ENCODE measurements around the gene FCN2.

Gene FCN2

DNA sequence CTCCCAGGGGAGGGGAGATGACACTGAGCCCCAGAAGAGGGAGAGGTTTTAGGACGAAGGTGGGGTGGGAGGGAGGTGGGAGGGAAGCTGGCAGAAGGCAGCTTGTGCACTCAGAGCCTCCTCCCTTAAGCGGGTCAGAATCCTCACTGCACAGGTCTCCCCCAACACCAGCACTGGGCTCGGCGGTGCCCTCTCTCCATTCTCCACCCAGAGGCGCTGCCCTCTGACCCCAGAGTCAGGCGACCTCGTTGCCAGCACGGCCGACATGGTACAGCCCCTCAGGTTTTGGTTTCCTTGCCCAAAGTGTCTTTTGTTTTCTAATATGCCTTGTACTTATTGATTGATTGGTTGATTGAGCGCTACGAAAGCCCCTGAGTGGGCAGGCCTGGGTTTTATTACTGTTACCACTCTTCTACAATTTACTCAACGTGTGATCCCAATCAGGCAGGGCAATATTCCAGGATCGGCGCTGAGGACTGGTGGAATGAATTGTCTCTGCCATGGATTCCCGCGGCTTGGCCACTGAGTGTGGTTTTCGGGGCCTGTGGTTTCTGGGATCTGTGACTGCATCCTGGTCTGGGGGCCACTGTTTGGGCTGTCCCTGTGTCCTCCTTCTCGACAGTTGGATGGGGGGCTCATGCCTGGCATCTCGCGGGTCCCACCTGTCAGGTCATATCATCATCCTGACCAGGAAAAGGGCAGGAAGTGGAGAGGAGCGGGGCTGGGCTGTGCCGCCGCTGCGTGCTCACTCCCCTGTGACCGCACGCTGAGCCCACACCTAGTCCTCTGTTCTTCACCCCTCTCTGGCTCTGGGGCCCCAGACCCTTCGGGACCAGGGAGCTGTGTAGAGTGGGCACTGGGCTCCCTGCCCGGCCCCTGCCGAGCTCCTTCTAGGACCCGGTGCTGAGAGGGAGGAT is 9.6 kb upstream of the FCN2 start:
- H3K4me3 Mint-ChIP-seq, result no peak overlapping the region
- DNase-seq, result no peak
- no peaks in the 10 kb centered on the region for H3K4me1 Mint-ChIP-seq
- H3K9me3 Mint-ChIP-seq, result no peaks in the 10 kb centered on the region
- H3K27ac Mint-ChIP-seq, result no peak overlapping the region
- H3K27me3 Mint-ChIP-seq, result no peaks in the 10 kb centered on the region
- CTCF ChIA-PET, result no interaction called here
- no peaks in the 10 kb centered on the region for H3K36me3 Mint-ChIP-seq

DNA sequence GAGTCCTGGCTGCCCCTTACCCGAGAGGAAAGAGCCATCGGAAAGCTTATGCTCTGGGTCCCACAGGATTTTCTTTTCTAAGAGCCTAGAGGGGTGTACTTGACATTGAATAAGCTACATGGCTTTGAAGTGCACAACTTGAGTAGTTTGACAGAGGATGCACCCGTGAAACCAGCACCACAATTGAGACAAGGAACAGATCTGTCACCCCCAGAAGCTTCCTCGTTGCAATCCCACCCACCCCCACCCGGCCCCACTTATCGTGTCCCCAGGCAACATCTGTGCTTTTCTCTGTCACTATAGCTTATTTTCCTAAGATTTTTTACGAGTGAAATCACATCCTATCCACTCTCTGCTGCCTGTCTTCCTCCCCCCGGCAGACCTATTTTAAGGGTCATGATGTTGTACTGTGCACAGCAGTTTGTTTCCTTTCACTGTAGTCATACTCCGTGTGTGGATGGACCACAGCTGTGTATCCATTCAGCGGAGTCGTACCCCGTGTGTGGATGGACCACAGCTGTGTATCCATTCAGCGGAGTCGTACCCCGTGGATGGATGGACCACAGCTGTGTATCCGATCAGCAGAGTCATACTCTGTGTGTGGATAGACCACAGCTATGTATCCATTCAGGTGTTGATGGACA is 8.8 kb upstream of the FCN2 start:
- H3K27me3 Mint-ChIP-seq, result no peaks in the 10 kb centered on the region
- H3K27ac Mint-ChIP-seq, result no peak overlapping the region
- H3K9me3 Mint-ChIP-seq, result no peaks in the 10 kb centered on the region
- DNase-seq, result no peak
- CTCF ChIA-PET, result no interaction called here
- no peaks in the 10 kb centered on the region for H3K4me1 Mint-ChIP-seq
- no peaks in the 10 kb centered on the region for H3K36me3 Mint-ChIP-seq
- no peak overlapping the region for H3K4me3 Mint-ChIP-seq

DNA sequence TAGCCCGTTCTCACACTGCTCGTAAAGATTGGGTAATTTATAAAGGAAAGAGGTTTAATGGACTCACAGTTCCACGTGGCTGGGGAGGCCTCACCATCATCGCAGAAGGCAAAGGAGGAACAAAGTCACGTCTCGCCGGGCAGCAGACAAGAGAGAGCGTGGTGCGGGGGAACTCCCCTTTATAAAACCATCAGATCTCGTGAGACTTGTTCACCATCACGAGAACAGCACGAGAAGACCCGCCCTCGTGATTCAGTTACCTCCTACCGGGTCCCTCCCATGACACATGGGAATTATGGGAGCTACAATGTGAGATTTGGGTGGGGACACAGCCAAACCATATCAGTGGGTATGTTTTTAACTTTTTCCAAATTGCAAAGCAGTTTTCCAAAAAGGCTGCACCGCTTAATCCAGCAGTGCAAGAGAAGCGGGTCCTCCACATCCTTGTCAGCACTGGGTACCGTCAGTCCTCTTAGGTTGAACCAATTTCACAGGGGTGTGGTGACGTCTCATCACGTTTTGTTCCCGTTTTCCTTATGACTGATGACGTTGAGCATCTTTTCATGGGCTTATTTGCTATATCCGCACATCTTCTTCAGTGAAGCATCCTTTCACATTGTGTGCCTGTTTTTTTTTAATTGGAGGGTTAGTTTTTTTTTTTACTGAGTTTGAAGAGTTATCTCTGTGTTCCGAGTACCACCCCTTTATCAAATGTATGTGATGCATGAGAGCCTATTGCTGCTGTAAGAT is 8.0 kb upstream of the FCN2 start:
- Mint-ChIP-seq H3K27ac (no peak overlapping the region), H3K4me3 (no peak overlapping the region), H3K27me3 (no peaks in the 10 kb centered on the region), H3K9me3 (no peaks in the 10 kb centered on the region), H3K4me1 (no peaks in the 10 kb centered on the region), H3K36me3 (no peaks in the 10 kb centered on the region)
- DNase-seq, result no peak
- CTCF ChIA-PET, result no interaction called here

DNA sequence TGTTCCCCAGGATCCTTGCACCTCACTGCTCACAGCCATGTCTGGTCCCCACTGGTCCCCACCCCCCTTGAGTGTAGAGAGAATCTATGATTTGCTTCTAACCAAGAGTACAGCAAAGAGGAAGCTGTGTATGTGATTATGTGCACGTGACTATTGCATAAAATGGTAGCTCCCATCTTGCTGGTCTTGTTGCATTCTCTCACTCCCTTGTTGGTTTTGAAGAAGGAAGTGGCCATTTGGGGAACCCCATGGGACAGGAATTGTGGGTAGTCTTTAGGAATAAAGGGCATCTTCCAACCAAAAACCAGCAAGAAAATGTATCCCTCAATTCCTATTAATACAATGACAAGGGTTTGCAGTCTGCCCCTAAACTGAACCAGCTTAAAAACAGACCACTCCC is 5.2 kb upstream of the FCN2 start:
- Mint-ChIP-seq H3K27me3 (no peaks in the 10 kb centered on the region), H3K9me3 (no peaks in the 10 kb centered on the region), H3K4me3 (no peak overlapping the region), H3K36me3 (no peaks in the 10 kb centered on the region), H3K4me1 (no peaks in the 10 kb centered on the region), H3K27ac (no peak overlapping the region)
- CTCF ChIA-PET, result no interaction called here
- no peak for DNase-seq

DNA sequence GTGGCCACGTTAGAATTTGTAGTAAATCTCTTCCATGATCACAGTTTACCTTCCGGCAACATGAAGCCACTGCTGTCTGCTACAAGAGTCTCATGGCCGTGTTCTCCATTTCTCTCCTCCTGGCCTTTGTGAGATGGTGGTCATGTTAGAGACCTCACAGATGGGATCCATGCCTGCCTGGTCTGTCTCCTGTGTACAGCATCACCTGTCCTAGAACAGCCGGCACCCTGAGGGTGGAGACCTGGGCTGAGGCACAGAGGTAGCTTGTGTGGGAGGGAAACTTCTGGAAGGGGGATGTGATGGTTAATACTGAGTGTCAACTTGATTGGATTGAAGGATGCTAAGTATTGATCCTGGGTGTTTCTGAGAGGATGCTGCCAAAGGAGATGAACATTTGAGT is 3.1 kb upstream of the FCN2 start:
- Mint-ChIP-seq H3K27ac (no peak overlapping the region), H3K27me3 (no peaks in the 10 kb centered on the region), H3K4me3 (no peak overlapping the region), H3K36me3 (no peaks in the 10 kb centered on the region), H3K9me3 (no peaks in the 10 kb centered on the region), H3K4me1 (no peaks in the 10 kb centered on the region)
- CTCF ChIA-PET, result no interaction called here
- no peak for DNase-seq

DNA sequence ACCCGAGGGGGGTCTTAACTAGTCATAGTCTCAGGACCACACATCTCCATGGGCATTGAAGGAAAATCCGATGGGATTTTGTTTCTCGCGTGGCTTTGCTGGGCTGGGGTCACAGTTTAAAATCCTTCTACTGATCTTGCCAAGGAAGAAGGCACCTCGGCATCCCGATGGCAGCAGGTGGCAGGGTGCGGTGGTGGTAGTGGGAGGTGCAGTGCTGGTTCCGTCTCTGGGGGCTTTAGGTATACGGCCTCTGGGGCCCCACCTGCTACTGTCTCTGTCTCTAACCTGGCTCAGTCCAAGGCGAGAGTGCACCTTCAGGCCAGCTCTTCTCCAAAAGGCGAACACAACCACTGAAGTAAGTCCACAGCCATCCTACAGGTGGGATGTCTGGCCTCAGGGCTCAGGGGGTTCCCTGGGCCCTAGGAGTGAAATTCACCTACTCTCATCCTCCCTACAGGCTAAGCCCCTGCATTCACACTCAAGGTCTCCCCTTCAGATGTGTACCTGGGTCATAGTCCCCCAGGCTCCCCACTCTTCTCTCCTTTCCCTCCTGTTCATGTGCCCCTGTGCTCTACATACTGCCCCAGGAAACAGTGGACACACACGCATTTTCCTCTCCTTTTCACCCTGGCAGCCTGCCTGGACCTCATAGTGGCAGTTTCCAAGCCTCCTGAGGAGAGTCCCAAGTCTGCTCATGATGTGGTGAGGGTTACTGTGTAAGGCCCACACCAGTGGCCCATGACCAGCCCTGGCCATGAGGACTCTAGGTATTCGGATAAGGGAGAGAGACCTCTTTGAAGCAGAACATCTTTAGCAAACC is 736 bp upstream of the FCN2 start:
- no peaks in the 10 kb centered on the region for H3K27me3 Mint-ChIP-seq
- H3K9me3 Mint-ChIP-seq, result no peaks in the 10 kb centered on the region
- no peak overlapping the region for H3K27ac Mint-ChIP-seq
- no peak overlapping the region for H3K4me3 Mint-ChIP-seq
- H3K36me3 Mint-ChIP-seq, result no peaks in the 10 kb centered on the region
- no peaks in the 10 kb centered on the region for H3K4me1 Mint-ChIP-seq
- no peak for DNase-seq
- CTCF ChIA-PET, result no interaction called here

DNA sequence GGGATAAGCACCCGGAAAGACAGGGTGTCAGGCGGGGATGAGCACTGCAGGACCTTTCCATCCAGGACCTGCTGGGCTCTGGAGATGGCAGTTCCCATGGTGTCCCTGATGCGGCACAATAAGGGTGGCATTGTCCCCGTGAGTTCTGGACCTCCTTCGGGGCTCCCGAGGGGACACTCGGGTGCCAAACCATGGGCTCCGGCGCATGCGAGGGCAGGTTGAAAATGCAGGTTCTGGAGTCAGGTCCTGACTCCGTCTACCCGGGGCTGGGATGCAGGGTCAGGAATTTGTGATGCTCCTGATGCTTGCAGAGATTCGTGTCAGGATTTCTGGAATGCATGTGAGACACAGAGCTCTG is 682 bp downstream of the FCN2 start:
- Mint-ChIP-seq H3K4me1 (no peaks in the 10 kb centered on the region), H3K27ac (no peak overlapping the region), H3K36me3 (no peaks in the 10 kb centered on the region), H3K27me3 (no peaks in the 10 kb centered on the region), H3K4me3 (no peak overlapping the region), H3K9me3 (no peaks in the 10 kb centered on the region)
- CTCF ChIA-PET, result no interaction called here
- no peak for DNase-seq

DNA sequence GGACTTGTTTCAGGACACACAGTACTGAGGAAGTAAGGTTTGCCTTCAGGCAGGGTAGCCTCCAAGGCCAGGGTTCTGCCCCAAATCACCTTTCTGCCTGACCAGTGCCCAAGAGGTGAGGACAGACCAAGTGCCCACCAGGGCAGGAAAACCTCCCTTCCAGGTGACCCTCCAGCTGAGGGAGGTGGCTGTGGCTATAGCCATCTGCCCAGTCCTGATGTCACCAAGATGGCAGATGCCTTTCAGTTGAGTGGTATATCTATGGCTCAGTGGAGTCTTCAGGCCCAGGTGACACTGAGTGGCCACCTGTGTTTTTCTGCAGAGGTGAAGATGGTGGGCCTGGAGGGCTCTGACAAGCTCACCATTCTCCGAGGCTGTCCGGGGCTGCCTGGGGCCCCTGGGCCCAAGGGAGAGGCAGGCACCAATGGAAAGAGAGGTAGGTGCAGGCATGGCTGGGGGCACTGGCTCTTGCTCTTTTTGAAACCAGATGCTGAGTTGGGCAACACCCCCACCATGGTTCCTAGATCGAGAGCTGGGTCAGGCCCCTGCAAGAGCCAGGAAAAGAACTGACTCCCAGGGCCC is 1.7 kb downstream of the FCN2 start:
- no peaks in the 10 kb centered on the region for H3K27me3 Mint-ChIP-seq
- CTCF ChIA-PET, result no interaction called here
- no peaks in the 10 kb centered on the region for H3K4me1 Mint-ChIP-seq

DNA sequence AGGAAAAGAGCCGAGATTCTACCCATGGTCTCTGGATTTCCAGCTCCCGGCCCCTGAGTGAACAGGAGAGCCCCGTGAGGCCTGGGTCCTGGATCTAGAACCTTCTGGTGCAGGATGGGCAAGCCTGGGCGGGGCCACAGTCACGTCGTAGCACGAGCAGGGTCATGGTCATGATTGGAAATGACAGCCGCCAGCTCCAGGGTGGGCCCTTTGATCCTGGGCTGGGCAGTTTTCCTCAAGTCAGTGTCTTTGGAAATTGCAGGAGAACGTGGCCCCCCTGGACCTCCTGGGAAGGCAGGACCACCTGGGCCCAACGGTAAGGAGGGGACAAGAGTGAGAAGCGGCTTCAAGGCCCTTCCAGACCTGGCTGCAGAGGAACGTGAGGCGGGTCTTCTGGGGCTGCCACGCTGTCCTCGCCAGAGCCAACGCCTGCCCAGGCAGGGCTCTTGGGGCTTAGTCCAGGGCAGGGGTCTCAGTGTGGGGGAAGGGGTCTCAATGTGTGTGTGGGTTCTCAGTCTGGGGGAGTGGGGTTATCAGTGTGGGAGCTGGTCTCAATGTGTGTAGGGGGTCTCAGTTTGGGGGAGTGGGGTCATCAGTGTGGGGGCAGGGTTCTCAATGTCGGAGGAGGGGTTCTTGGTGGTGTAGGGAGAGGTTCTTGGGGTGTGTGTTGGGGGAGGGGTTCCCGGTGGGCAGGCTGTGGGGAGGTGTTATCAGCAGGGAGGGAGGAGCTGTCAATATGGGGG is 2.6 kb downstream of the FCN2 start:
- CTCF ChIA-PET, result no interaction called here
- H3K27me3 Mint-ChIP-seq, result peaks cover 8% of the 10 kb centered on the region
- no peak for DNase-seq
- no peak overlapping the region for H3K27ac Mint-ChIP-seq
- no peaks in the 10 kb centered on the region for H3K9me3 Mint-ChIP-seq
- H3K4me1 Mint-ChIP-seq, result no peaks in the 10 kb centered on the region
- no peak overlapping the region for H3K4me3 Mint-ChIP-seq
- no peaks in the 10 kb centered on the region for H3K36me3 Mint-ChIP-seq

More for the DNA sequence above, 1.7 kb downstream of the FCN2 start:
- no peak for DNase-seq
- Mint-ChIP-seq H3K27ac (no peak overlapping the region), H3K4me3 (no peak overlapping the region), H3K36me3 (no peaks in the 10 kb centered on the region), H3K9me3 (no peaks in the 10 kb centered on the region)

DNA sequence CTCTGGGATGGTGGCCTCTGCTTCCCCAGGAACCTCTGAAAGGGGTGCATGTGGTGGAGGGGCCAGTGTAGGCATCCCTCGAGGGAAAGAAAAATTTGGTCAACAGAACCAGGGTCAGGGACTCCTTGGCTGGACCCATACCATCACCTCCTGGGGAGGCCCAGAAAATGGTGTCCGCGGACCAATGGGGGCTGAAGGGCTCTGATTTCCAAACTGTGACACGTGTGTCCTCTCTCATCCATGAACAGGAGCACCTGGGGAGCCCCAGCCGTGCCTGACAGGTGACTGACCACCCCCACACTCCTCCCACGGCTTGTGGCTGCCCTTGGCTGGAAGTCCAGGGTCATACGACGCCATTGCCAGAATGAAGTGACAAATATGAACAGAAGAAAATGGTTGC is 3.9 kb downstream of the FCN2 start:
- H3K9me3 Mint-ChIP-seq, result no peaks in the 10 kb centered on the region
- CTCF ChIA-PET, result no interaction called here
- H3K27me3 Mint-ChIP-seq, result peaks cover 10% of the 10 kb centered on the region
- H3K4me1 Mint-ChIP-seq, result no peaks in the 10 kb centered on the region
- H3K27ac Mint-ChIP-seq, result no peak overlapping the region
- H3K36me3 Mint-ChIP-seq, result no peaks in the 10 kb centered on the region
- H3K4me3 Mint-ChIP-seq, result no peak overlapping the region
- no peak for DNase-seq

DNA sequence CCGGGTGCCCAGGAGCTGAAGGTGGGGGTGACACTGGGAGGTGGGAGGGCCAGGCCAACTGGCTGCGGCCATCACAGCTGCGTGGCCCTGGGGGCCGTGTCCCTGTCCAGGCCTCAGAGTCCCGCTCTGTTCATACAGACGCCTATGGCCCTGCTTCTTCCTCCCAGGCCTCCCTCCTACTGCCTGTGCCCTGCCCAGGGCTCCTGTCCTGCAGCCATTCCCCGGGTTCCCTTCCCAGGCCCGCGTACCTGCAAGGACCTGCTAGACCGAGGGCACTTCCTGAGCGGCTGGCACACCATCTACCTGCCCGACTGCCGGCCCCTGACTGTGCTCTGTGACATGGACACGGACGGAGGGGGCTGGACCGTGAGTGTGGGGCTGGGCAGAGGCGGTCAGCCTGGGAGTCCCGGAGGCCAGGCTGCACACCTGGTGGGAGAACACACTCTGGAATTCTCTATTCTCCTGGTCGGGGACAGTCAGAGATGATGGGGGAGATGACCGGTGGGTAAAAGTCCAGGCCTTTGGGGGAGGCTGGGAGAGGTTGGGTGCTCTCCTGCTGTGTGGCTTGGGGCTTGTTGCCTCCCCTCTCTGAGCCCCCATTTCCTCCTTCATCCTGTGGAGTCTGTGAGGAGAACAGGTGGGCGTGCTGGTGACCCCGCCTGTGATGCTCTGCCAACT is 4.5 kb downstream of the FCN2 start:
- H3K4me1 Mint-ChIP-seq, result no peaks in the 10 kb centered on the region
- CTCF ChIA-PET, result no interaction called here
- H3K27ac Mint-ChIP-seq, result no peak overlapping the region
- no peak for DNase-seq
- no peaks in the 10 kb centered on the region for H3K36me3 Mint-ChIP-seq
- no peak overlapping the region for H3K4me3 Mint-ChIP-seq
- no peaks in the 10 kb centered on the region for H3K9me3 Mint-ChIP-seq
- peaks cover 10% of the 10 kb centered on the region for H3K27me3 Mint-ChIP-seq

DNA sequence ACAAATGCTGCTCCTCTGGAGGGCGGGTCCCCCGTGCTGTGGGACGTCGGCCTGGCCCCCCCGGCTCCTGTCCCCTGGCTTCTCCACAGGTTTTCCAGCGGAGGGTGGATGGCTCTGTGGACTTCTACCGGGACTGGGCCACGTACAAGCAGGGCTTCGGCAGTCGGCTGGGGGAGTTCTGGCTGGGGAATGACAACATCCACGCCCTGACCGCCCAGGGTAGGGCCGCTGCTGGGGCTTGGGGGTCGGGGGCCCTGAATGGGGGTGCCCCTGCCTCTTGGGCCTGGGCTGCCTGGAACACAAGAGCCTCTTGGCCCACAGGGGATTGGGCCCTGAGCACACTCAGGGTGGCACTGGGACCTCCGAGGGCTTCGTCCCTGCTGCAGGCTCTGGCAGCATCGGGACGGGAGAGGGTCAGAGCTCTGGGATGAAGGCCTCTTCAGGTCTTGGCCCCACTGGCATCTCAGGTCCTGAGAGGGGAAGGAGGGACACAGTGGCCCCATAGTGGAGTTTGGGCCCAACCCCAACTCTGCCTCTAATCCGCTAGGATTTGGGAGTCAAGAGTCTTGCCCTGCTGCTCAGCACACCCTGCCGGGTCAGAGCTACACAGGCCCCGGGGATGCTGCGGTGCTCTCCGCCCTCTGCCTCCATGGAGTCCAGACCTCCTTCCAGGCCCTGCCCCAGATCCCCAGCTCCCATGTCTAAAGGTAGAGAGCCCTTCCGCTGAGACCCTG is 5.2 kb downstream of the FCN2 start:
- Mint-ChIP-seq H3K27ac (no peak overlapping the region), H3K36me3 (no peaks in the 10 kb centered on the region), H3K4me1 (no peaks in the 10 kb centered on the region), H3K4me3 (no peak overlapping the region), H3K27me3 (peaks cover 10% of the 10 kb centered on the region), H3K9me3 (no peaks in the 10 kb centered on the region)
- no peak for DNase-seq
- CTCF ChIA-PET, result no interaction called here
